A673 (cell line): ENCODE data around the gene RGS1.

ENCODE experiments used
- EZH2 ChIP-seq: fragments of 200-600 bp; sonication (generic); IDR thresholded peaks from 2 replicates; pipeline ENCODE4 v1.6.1; 2017; ENCODE audit warnings: borderline replicate concordance, low read depth, mild to moderate bottlenecking, mixed read lengths, antibody characterized with exemption, low read length; ENCODE audit not compliant: poor library complexity, severe bottlenecking
- TF ChIP-seq, protein P1 (sequence below): fragments of 300-800, 200-600 bp; sonication (generic); conservative IDR thresholded peaks from 2 replicates; pipeline ENCODE4 v1.5.1; 2017; ENCODE audit warnings: low read depth, mild to moderate bottlenecking, antibody characterized with exemption, low read length, moderate library complexity, mixed read lengths

DNA sequence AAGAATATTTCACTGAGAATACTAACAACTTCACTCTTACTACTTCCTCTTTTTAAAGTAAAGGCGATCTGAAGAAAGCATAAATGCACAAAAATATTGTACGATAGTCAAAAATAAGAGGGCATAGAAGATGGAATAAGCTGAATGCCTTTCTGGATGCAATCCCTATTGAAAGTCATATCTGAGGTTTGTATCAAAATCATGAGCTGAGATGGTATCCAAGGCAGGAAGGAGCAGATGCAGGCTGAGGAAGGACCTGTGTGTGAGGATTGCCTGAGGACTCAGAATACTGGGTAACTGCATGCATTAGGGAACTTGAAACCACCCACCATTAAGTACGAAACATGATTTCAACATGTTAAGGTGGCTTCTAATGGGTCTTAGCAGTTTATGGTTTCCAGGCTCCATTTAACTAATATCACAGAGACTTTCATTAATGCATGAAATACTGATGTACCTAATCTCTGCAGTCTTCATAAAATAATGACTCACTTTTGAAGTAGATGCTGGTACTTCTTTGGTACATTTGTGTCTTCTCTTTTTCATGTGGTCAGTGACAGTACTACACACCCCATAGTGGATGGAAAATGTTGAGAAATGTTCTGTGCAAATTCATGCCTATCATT is 29.6 kb upstream of the RGS1 start:
- TF ChIP-seq, protein P1, sequence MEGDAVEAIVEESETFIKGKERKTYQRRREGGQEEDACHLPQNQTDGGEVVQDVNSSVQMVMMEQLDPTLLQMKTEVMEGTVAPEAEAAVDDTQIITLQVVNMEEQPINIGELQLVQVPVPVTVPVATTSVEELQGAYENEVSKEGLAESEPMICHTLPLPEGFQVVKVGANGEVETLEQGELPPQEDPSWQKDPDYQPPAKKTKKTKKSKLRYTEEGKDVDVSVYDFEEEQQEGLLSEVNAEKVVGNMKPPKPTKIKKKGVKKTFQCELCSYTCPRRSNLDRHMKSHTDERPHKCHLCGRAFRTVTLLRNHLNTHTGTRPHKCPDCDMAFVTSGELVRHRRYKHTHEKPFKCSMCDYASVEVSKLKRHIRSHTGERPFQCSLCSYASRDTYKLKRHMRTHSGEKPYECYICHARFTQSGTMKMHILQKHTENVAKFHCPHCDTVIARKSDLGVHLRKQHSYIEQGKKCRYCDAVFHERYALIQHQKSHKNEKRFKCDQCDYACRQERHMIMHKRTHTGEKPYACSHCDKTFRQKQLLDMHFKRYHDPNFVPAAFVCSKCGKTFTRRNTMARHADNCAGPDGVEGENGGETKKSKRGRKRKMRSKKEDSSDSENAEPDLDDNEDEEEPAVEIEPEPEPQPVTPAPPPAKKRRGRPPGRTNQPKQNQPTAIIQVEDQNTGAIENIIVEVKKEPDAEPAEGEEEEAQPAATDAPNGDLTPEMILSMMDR: 0 out of 2 replicates have a peak, but pooled peaks have one; percentile 29
- no peak for TF ChIP-seq EZH2
